HepG2 (cell line): Measurements from ENCODE around the gene NUP85. TPM values are rescaled to one million over a fixed set of nuclear protein-coding genes. Genes with fewer than 3 reads are reported as not detected.
A peak's percentile ranks its signal among the peaks of the same experiment; 100 is the strongest.

Source experiments
- ARNT ChIP-seq: fragments of 450-650 bp; IDR thresholded peaks from 2 replicates; pipeline ENCODE4 v1.6.1; 2017
- CC2D1A ChIP-seq: sonication (generic); formaldehyde crosslinking; IDR thresholded peaks from 2 replicates; pipeline ENCODE4 v1.8.1; 2023; ENCODE audit warnings: mild to moderate bottlenecking, missing genetic modification reagents
- CREB1 ChIP-seq, 2 experiments: fragments of 450-650 bp in 1 of 2; IDR thresholded peaks; 2 replicates each; pipeline ENCODE4 v1.6.1; 2016 to 2017; ENCODE audit warnings: control low read depth in 1 of 2, mild to moderate bottlenecking in 1 of 2, missing compliant biosample characterization in 1 of 2, missing genetic modification characterization in 1 of 2
- ELF3 ChIP-seq: IDR thresholded peaks from 2 replicates; pipeline ENCODE4 v1.6.1; 2016; ENCODE audit warnings: missing genetic modification reagents, missing compliant biosample characterization
- FOXP1 ChIP-seq, 2 experiments: fragments of 450-650 bp in 1 of 2; IDR thresholded peaks; 2 replicates each; pipeline ENCODE4 v1.6.1; 2017 to 2018; ENCODE audit warnings: antibody characterized with exemption in 1 of 2
- KDM2A ChIP-seq: sonication (generic); formaldehyde crosslinking; IDR thresholded peaks from 2 replicates; pipeline ENCODE4 v1.4.0; 2020; ENCODE audit warnings: low read depth, missing genetic modification reagents, borderline replicate concordance
- MZF1 ChIP-seq: sonication (generic); formaldehyde crosslinking; IDR thresholded peaks from 2 replicates; pipeline ENCODE4 v1.8.1; 2023; ENCODE audit warnings: mild to moderate bottlenecking, missing genetic modification reagents, borderline replicate concordance
- NR3C1 ChIP-seq: sonication (generic); formaldehyde crosslinking; IDR thresholded peaks from 2 replicates; pipeline ENCODE4 v1.4.0; 2020; ENCODE audit warnings: missing genetic modification reagents
- POGZ ChIP-seq: sonication (generic); formaldehyde crosslinking; IDR thresholded peaks from 2 replicates; pipeline ENCODE4 v1.4.0; 2020; ENCODE audit warnings: mild to moderate bottlenecking, missing genetic modification reagents
- POLR2G ChIP-seq: fragments of 200-400 bp; formaldehyde crosslinking; IDR thresholded peaks from 2 replicates; pipeline ENCODE4 v1.6.1; 2018; ENCODE audit warnings: mild to moderate bottlenecking, low read depth, low read length, moderate library complexity
- SP2 ChIP-seq: sonication (generic); formaldehyde crosslinking; IDR thresholded peaks from 2 replicates; pipeline ENCODE4 v1.5.1; 2020; ENCODE audit warnings: mild to moderate bottlenecking, missing genetic modification reagents
- TEAD2 ChIP-seq: sonication (generic); formaldehyde crosslinking; IDR thresholded peaks from 2 replicates; pipeline ENCODE4 v1.9.0; 2021; ENCODE audit warnings: missing genetic modification reagents
- ZMYM3 ChIP-seq: sonication (generic); formaldehyde crosslinking; IDR thresholded peaks from 2 replicates; pipeline ENCODE4 v1.5.1; 2020; ENCODE audit warnings: mild to moderate bottlenecking, missing genetic modification reagents
- ZNF253 ChIP-seq: sonication (generic); formaldehyde crosslinking; IDR thresholded peaks from 2 replicates; pipeline ENCODE4 v1.8.0; 2022; ENCODE audit warnings: mild to moderate bottlenecking, missing genetic modification reagents, borderline replicate concordance
- ZNF430 ChIP-seq: sonication (generic); formaldehyde crosslinking; IDR thresholded peaks from 2 replicates; pipeline ENCODE4 v1.9.0; 2021; ENCODE audit warnings: mild to moderate bottlenecking, missing genetic modification reagents
- ZNF556 ChIP-seq: sonication (generic); formaldehyde crosslinking; IDR thresholded peaks from 2 replicates; pipeline ENCODE4 v1.4.0; 2020; ENCODE audit warnings: mild to moderate bottlenecking, missing genetic modification reagents, borderline replicate concordance
- ZNF562 ChIP-seq: sonication (generic); formaldehyde crosslinking; IDR thresholded peaks from 2 replicates; pipeline ENCODE4 v1.8.0; 2022; ENCODE audit warnings: missing genetic modification reagents, borderline replicate concordance
- ZNF570 ChIP-seq: sonication (generic); formaldehyde crosslinking; IDR thresholded peaks from 2 replicates; pipeline ENCODE4 v1.4.0; 2020; ENCODE audit warnings: mild to moderate bottlenecking, missing genetic modification reagents, borderline replicate concordance
- ZNF772 ChIP-seq: sonication (generic); formaldehyde crosslinking; IDR thresholded peaks from 2 replicates; pipeline ENCODE4 v1.5.0; 2020; ENCODE audit warnings: mild to moderate bottlenecking, missing genetic modification reagents
- ZNF788 ChIP-seq: sonication (generic); formaldehyde crosslinking; IDR thresholded peaks from 2 replicates; pipeline ENCODE4 v1.5.0; 2020; ENCODE audit warnings: mild to moderate bottlenecking, missing genetic modification reagents, borderline replicate concordance
- ZSCAN21 ChIP-seq: sonication (generic); formaldehyde crosslinking; IDR thresholded peaks from 2 replicates; pipeline ENCODE4 v1.8.0; 2022; ENCODE audit warnings: mild to moderate bottlenecking, missing genetic modification reagents, moderate library complexity, borderline replicate concordance
- polyA plus RNA-seq, 8 experiments: library from polyadenylated mRNA; depleted of rRNA in 3 of 8; stranded (reverse) in 7 of 8; unstranded in 1 of 8; fragments of >200 nt; fragmentation: Illumina TruSeq in 4 of 8; extraction: Trizol in 4 of 8; gene quantifications; 2 replicates each; pipeline versions ENCODE4 v1.2.1 to v1.2.3, GENCODE V29; 2011 to 2016; ENCODE audit warnings: low read depth in 4 of 8, missing spikeins in 1 of 8, mixed read lengths in 1 of 8; ENCODE audit not compliant: insufficient read depth in 1 of 8
- total RNA-seq, 5 experiments: library from RNA; depleted of rRNA; stranded (reverse); fragments of >200 nt; fragmentation: Illumina TruSeq; extraction: Trizol; gene quantifications; 2 replicates each; pipeline ENCODE4 v1.2.3, GENCODE V29; 2016; ENCODE audit warnings: low read depth in 1 of 5
- TF ChIP-seq, protein P1 (sequence below): fragments of 450-650 bp; IDR thresholded peaks from 2 replicates; pipeline ENCODE4 v1.6.1; 2017; ENCODE audit warnings: mild to moderate bottlenecking
- TF ChIP-seq, protein P2 (sequence below): sonication (generic); formaldehyde crosslinking; IDR thresholded peaks from 2 replicates; pipeline ENCODE4 v1.4.0; 2020; ENCODE audit warnings: missing genetic modification reagents

Gene NUP85
- total and polyA plus RNA-seq, 2 of the 13 experiments (the other 11 are each of a cell fraction or from before 2014, with no cell fraction given) = 89.1 to 124 TPM

DNA sequence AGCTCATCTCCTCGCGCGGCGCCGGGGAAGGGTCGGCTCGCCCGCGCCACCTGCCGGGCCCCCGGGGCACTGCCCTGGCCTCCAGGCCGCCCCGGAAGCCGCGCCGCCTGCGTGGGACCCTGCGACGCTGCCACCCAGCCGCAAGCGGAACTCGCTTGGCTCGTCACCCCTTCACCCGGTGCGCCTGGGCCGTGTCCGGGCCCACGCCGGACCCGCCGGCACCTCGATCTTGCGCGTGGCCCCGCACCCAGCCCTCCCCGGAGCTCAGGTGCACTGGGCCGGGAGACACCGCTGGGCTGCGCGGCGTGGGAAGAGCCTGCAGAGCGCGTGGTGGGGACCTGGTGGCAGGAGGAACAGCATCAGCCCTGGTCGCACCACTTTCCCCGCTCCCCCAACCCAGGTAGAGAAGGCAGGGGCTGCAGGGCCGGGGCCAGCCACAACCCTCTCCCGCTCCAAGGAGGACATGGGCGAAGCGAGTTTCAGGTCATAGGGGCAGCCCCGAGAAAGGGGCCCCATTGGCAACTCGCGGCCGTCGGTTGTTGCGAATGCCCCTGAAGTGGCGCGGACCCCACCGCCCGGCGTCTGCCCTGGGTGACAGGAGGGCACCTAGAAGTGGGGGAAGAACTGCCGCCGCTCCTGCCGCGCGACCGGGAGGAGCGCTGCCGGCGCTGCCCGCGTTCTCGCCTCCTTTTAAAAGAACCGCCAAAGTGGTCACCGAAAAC, 65.9 kb downstream of the NUP85 start (continued):
- TF ChIP-seq KDM2A (CRISPR knock-in tag) (peak; percentile 94), FOXP1 (IDR thresholded peaks at IDR 0.05) (no peak), FOXP1 (CRISPR knock-in tag; IDR thresholded peaks at IDR 0.05) (no peak), POLR2G (peak; percentile 72), ZNF253 (CRISPR knock-in tag) (peak; percentile 90), MZF1 (CRISPR knock-in tag) (no peak), ZNF556 (CRISPR knock-in tag) (peak; percentile 49; the same call in 1 of the 2 replicates), ZNF788 (CRISPR knock-in tag) (peak; percentile 77; the same call in 1 of the 2 replicates), CC2D1A (CRISPR knock-in tag) (0 out of 2 replicates have a peak, but pooled peaks have one; percentile 82), ARNT (no peak), ZNF772 (CRISPR knock-in tag) (peak; percentile 46; the same call in 1 of the 2 replicates), ZNF430 (no peak), NR3C1 (no peak), POGZ (CRISPR knock-in tag) (peak; percentile 67), TEAD2 (CRISPR knock-in tag) (peak; percentile 74; the same call in 1 of the 2 replicates), SP2 (CRISPR knock-in tag) (0 out of 2 replicates have a peak, but pooled peaks have one; percentile 29), ZSCAN21 (CRISPR knock-in tag) (peak; percentile 79), ELF3 (peak; percentile 68), ZNF562 (CRISPR knock-in tag) (0 out of 2 replicates have a peak, but pooled peaks have one; percentile 18), ZMYM3 (CRISPR knock-in tag) (no peak), CREB1 (IDR thresholded peaks at IDR 0.05) (peak; percentile 83; the same call in 1 of the 2 replicates), CREB1 (CRISPR knock-in tag; IDR thresholded peaks at IDR 0.05) (no peak), ZNF570 (CRISPR knock-in tag) (no peak)
- TF ChIP-seq, protein P1, sequence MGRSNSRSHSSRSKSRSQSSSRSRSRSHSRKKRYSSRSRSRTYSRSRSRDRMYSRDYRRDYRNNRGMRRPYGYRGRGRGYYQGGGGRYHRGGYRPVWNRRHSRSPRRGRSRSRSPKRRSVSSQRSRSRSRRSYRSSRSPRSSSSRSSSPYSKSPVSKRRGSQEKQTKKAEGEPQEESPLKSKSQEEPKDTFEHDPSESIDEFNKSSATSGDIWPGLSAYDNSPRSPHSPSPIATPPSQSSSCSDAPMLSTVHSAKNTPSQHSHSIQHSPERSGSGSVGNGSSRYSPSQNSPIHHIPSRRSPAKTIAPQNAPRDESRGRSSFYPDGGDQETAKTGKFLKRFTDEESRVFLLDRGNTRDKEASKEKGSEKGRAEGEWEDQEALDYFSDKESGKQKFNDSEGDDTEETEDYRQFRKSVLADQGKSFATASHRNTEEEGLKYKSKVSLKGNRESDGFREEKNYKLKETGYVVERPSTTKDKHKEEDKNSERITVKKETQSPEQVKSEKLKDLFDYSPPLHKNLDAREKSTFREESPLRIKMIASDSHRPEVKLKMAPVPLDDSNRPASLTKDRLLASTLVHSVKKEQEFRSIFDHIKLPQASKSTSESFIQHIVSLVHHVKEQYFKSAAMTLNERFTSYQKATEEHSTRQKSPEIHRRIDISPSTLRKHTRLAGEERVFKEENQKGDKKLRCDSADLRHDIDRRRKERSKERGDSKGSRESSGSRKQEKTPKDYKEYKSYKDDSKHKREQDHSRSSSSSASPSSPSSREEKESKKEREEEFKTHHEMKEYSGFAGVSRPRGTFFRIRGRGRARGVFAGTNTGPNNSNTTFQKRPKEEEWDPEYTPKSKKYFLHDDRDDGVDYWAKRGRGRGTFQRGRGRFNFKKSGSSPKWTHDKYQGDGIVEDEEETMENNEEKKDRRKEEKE = no peak
- TF ChIP-seq, protein P2, sequence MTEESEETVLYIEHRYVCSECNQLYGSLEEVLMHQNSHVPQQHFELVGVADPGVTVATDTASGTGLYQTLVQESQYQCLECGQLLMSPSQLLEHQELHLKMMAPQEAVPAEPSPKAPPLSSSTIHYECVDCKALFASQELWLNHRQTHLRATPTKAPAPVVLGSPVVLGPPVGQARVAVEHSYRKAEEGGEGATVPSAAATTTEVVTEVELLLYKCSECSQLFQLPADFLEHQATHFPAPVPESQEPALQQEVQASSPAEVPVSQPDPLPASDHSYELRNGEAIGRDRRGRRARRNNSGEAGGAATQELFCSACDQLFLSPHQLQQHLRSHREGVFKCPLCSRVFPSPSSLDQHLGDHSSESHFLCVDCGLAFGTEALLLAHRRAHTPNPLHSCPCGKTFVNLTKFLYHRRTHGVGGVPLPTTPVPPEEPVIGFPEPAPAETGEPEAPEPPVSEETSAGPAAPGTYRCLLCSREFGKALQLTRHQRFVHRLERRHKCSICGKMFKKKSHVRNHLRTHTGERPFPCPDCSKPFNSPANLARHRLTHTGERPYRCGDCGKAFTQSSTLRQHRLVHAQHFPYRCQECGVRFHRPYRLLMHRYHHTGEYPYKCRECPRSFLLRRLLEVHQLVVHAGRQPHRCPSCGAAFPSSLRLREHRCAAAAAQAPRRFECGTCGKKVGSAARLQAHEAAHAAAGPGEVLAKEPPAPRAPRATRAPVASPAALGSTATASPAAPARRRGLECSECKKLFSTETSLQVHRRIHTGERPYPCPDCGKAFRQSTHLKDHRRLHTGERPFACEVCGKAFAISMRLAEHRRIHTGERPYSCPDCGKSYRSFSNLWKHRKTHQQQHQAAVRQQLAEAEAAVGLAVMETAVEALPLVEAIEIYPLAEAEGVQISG (CRISPR knock-in tag) = peak; percentile 87
